Measurements from ENCODE around the gene ARHGAP4. TPM values are rescaled to one million over a fixed set of nuclear protein-coding genes. Genes with fewer than 3 reads are reported as not detected.

The ARHGAP4 gene
- total RNA-seq, 1 experiment from 2014 or later: 15.0 TPM

DNA sequence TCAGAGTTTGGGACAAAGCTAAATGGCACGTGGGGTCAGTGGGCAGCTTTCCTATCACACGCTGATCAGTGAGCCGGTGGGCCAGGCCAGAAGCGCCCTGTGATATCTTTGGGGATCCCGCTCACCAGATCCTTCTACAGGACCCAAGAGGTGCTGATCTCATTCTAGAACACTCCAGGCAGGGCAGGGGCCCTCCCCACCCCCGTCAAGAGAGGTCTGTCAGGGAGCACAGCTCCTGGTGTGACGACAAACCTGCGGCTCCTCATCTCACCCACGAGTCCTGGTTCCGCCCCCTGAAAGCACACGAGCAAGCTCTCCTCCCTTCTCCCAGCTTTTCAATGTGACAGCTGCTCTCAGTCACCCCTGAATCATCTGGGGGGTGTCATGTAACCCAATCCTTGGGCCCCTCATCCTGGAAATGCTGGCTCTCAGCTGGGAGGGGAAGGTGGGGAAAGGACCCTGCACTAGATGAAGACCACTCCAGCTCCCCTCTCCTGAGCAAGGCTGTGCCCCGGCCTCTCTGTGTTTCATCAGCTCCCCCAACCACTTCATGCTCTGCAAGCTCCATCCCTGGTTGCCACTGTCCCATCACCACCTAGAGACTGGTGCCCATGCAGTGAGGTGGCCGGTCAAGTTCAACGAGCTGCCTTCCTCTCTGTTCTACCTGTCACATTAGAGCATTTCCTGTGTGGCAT is 40.9 kb upstream of the ARHGAP4 start:
- in situ Hi-C loops (cut with HindIII; ENCODE audit: low pct_unique_long_range_greater_than_20kb, low sequenced_read_pairs): no loop called here
- no peak for DNase-seq (ENCODE audit: low read depth, low spot score)

DNA sequence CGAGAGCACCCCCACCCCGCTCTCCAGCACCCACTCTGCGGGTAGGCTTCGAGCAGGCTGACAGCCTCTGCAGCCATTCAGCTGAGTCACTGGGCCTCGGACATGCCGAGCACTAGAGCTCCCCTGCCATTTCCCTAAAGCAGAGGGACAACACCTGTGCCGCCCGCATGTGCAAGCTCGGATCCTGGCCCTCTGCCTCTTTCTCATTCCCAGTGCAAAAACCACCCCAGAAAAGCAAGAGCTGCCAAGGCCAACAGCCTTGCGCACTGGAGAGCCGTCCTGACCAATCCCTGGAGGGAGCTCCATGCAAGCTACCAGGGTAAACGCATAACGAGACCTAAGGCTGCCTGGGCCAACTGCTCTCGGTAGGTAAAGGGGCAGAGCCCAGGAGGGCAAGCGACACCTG is 40.2 kb upstream of the ARHGAP4 start:
- no peak for DNase-seq (ENCODE audit: low read depth, low spot score)
- in situ Hi-C loops (cut with HindIII; ENCODE audit: low pct_unique_long_range_greater_than_20kb, low sequenced_read_pairs): no loop called here

DNA sequence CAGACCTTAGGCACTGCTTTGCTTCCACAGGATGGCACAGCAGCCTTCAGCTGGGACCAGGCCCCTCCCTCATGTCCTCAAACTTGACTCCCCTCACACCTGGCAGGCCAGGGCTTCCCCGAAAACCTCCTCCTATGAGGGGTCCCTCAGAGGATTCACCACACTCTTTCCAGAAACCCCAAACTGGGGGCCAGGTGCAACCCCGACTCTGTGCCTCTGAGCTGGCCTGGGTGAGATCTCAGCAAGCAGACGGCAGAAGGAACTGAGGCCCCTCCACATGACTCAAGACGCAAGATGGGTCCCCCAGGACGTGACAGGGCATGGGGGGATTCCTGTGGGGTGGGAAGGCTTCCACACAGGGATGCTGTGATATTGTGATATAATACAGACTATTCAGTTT is 39.3 kb upstream of the ARHGAP4 start:
- in situ Hi-C loops (cut with HindIII; ENCODE audit: low pct_unique_long_range_greater_than_20kb, low sequenced_read_pairs): no loop called here
- DNase-seq (ENCODE audit: low read depth, low spot score): no peak

DNA sequence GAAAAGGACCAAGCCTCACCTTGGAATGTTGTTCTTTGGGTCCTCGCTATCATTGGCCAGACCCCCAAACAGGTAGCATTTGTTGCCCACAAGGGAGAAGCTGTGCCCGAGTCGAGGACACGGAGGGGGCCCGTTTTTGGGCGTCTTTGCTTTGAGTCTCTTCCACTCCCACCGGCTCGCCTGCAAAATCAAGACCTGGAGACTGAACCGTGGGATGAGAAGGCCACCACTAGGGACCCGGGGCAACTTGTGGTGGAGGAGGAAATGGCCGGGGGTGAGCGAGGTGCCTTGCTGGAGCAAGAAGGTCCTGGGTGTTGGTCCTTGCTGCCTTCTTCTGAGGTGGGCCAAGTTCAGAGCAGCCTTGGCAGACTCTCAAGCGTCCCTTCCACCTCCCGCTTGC is 38.0 kb upstream of the ARHGAP4 start:
- no peak for DNase-seq (ENCODE audit: low read depth, low spot score)
- in situ Hi-C loops (cut with HindIII; ENCODE audit: low pct_unique_long_range_greater_than_20kb, low sequenced_read_pairs): no loop called here

DNA sequence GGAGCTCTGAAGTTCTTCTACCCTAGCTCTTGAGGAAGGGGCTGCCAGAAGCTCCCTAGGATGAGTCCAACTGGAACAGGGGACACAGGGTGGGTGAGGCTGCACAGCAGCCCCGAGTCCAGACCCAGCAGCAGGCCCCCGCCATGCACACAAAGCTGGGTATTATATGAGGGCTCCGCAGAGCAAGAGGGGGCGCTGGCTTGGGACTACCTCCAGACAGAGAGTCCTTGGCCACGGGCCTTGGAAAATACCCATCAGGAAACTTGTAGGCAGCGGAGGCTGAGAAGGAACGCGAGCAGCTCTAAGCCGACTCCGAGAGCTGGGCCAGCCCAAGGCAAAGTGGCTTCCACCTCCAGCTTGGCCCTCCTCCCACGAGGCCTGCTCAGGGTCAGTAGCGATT is 37.5 kb upstream of the ARHGAP4 start:
- no peak for DNase-seq (ENCODE audit: low read depth, low spot score)
- in situ Hi-C loops (cut with HindIII; ENCODE audit: low pct_unique_long_range_greater_than_20kb, low sequenced_read_pairs): no loop called here

DNA sequence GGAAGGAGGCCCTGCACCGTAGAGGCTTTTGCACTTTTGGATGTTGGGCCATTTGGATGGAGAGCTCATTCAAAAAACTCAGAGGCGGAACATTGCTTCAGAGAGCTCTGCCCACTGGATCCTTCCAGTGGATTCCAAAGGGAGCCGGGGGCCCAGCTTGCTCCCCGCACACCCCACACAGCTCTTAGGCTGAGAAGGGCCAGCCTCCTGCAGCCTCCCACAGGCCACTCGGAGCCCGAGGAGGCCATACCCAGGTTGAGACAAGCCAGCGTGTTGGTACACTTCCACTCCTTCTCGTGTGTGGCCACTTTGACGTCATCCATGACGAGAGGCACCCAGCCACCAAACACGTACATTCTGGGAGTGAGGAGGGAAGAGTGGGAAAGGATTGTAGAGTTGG is 35.2 kb upstream of the ARHGAP4 start:
- no peak for DNase-seq (ENCODE audit: low read depth, low spot score)

DNA sequence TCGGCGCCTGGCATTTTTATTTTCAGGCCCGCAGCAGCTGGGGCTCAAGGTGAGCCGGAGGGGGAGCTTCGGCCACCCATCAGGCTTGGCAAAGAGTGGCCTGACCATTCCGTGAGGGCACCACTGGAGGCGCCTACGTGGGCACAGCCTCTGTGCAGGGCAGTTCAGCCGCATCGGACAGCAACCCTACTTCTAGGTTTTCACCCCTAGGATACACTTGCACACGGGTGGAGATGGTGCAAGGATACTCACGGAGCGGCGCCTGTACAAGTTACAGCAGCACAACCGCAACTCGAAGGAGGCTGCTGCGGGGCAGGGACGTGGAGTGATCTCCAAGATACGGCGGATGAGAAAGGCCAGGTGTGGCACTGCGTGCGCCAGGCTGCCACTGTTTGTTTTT is 34.7 kb upstream of the ARHGAP4 start:
- in situ Hi-C loops (cut with HindIII; ENCODE audit: low pct_unique_long_range_greater_than_20kb, low sequenced_read_pairs): no loop called here
- no peak for DNase-seq (ENCODE audit: low read depth, low spot score)

More for the DNA sequence above, 35.2 kb upstream of the ARHGAP4 start:
- in situ Hi-C loops (cut with HindIII; ENCODE audit: low pct_unique_long_range_greater_than_20kb, low sequenced_read_pairs): no loop called here

DNA sequence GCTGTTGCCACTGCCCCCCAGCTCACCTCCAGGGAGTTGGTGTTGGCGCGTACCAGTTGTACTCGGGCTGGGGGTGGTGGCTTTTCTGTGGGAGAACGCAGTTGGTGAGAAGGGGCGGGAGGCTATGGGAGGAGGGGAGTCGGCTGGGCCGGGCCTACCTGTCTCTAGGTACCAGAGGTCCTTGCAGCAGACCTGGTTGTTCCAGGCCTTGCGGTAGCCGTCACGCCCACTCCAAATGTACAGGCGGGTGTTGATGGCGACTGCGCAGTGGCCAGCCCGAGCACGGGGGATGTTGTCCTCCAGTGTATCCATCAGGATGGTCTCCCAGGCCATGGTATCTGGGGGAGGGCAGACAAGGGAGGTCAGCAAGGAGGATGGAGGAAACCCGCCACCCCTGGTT is 34.0 kb upstream of the ARHGAP4 start:
- in situ Hi-C loops (cut with HindIII; ENCODE audit: low pct_unique_long_range_greater_than_20kb, low sequenced_read_pairs): no loop called here
- no peak for DNase-seq (ENCODE audit: low read depth, low spot score)

DNA sequence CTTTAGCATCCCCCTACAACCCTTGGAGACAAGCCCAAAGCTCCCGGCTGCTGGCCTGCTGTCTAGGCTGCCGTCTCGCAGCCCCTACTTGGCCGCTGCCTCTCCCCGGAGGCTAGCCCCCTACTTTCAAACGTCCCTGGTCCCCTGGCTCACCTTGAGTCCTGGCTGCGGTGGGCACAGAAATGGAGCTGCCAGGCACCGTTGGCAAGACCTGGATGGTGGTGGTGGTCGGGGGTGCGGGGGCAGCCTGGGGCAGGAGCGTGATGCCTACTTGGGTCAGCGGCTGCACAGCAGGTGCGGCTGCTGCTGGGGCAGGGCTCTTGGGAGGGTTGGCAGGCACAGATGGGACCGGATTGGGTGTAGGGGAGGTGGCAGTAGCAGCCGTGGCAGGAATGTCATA is 33.6 kb upstream of the ARHGAP4 start:
- no peak for DNase-seq (ENCODE audit: low read depth, low spot score)
- in situ Hi-C loops (cut with HindIII; ENCODE audit: low pct_unique_long_range_greater_than_20kb, low sequenced_read_pairs): no loop called here

DNA sequence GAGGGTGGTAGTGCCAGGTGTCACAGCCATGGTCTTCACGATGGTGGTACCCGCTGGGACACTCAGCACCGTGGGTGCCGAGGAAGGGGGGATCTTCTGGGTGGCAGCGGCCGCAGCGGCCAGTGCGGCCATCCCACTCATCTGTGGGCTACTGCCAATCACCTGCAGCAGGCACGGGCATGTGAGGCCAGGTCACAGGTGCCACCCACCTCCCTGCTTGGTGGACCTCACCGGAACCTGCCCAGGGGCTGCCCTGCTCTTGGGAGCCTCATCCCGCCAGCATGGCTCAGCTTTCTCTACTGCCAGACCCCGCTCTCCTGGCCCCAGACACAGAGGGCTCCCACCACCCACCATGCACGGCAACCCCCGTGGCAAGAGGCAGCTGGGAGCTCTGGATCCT is 32.5 kb upstream of the ARHGAP4 start:
- DNase-seq (ENCODE audit: low read depth, low spot score): no peak
- in situ Hi-C loops (cut with HindIII; ENCODE audit: low pct_unique_long_range_greater_than_20kb, low sequenced_read_pairs): no loop called here

DNA sequence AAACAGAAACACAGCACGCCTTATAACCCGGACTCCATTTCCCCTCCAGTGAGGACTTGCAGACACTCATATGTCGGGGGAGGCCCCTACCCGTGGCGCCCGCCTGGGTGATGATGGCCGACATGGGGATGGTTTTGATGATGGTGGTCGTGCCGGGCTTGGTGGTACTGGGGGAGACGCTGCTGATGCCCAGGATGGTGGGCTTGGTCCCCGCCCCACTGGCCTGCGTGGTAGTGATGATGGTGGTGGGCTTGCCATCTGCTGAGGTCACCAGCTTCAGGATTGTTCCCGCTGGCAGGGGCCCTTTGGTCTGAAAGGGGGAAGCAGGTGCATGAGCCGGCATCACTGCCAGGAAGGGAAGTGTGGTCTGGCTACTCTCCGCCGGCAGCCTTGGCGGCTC is 31.2 kb upstream of the ARHGAP4 start:
- in situ Hi-C loops (cut with HindIII; ENCODE audit: low pct_unique_long_range_greater_than_20kb, low sequenced_read_pairs): no loop called here
- DNase-seq (ENCODE audit: low read depth, low spot score): no peak

DNA sequence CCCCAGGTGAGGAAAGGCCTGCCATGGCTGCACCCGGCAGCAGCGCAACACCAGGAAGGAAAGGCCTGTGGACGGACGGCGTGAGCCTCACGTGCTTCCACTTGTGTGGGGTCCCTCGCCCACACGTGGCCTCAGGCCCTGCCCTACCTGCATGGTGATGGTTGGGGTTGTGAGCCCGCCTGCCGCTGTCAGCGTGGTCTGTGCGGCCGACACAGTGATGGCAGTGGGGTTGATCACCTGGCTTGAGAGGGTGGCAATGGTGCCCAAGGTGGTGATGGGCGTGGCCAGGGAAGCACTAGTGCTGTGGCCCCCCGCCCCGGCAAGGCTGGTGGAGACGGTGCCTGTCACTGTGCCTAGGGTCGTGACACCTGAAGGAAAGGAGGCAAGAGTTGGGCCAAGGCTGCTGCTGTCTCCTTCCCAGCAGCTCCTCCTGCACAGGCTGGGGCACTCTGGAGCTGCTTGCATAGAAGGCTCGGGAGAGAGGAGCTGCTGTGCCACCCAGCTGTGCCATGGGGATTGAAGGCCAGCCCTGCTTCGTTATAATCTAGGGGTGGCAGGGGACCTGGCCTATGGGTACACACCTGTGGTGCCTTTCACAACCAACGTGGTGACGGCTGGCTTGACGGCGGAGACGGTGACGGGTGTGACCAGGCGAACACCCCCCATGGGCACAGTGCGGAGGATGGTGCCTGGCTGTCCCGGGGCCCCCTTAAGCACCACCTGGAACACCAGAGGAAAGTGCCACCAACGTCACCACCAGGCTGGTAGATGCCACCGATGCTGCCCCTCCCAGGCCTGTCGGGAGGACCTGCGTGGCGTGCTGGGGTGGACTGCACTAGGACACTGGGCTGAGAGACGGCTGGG is 30.2 kb upstream of the ARHGAP4 start:
- no peak for DNase-seq (ENCODE audit: low read depth, low spot score)
- in situ Hi-C loops (cut with HindIII; ENCODE audit: low pct_unique_long_range_greater_than_20kb, low sequenced_read_pairs): no loop called here

DNA sequence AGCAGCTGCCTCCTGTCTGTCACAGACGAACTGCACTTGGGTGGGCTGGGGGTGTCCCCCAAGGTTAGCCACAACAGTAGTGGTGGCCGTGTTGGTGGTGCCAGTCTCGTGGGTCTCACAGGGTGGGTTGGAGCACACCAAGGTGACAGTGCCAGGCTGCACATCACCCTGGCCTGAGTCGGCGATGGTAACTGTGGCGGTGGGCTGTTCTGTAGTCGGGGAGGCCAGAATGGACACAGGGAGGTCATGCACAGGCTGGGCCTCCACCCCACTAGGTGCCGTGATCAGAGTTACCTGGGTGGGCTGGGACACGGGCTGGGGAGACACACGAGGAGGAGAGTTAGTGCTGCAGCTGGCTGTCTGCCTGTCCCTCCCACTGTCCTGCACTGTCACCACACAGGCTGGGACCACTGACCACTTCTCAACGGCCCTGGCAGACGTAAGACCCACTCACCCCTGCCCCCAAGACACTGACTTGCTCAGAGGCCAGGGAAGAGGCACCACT is 29.2 kb upstream of the ARHGAP4 start:
- in situ Hi-C loops (cut with HindIII; ENCODE audit: low pct_unique_long_range_greater_than_20kb, low sequenced_read_pairs): no loop called here

DNA sequence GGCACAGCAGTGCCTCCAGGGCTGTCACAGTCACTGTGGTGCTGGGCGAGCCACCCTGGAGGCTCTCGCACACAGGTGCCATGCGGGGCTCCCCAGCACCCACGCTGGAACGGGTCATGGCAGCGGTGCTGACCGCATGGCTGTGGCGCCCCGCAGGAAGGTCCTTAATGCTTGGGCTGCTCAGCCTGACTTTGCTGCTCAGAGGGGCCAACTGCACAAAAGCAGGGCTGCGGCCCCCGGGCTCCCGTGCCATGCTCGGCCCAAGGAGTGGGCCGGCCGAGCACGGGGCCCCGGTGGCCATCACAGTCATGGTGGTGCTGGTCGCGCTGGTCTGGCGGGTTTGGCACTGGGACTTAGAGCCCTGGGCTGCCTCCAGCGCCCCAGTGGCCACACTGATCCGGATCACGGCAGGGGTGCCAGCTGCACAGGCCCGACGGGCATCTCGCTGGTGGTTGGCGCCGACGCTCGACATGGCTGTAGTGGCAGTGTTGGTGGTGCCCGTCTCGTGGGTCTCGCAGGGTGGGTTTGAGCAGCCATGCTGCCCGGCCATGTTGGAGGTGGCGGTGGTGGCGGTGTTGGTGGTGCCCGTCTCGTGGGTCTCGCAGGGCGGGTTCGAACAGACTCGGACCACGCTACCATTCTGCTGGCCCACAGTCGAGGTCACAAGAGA is 28.6 kb upstream of the ARHGAP4 start:
- in situ Hi-C loops (cut with HindIII; ENCODE audit: low pct_unique_long_range_greater_than_20kb, low sequenced_read_pairs): no loop called here
- no peak for DNase-seq (ENCODE audit: low read depth, low spot score)

More for the DNA sequence above, 29.2 kb upstream of the ARHGAP4 start:
- DNase-seq (ENCODE audit: low read depth, low spot score): no peak

DNA sequence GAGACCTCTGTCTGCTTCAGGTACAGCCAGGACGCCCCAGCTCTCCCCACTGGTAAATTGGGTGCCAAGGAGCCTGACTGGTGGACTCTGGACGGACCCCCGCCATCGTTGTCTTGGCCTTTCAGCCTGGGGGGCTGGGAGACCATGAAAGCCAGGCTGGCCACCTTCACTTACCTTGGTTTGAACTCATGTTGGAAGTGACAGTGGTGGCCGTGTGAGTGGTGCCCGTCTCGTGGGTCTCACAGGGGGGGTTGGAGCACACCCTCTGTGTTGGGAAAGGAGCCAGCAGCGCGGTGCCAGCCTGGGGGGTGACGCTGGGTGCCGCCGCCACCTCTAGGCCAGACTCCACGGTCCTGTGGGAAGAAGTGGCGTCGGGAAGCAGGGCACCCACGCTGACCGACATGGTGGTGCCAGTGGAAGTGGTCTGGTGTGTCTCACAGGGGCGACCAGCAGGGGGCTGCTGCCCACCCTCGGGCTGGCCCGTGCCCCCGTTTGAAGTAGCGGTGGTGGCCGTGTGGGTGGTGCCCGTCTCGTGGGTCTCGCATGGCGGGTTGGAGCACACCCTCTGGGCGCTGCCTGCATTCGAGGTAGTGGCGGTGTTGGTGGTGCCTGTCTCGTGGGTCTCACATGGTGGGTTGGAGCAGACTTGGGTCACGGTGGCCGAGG is 28.0 kb upstream of the ARHGAP4 start:
- in situ Hi-C loops (cut with HindIII; ENCODE audit: low pct_unique_long_range_greater_than_20kb, low sequenced_read_pairs): no loop called here

DNA sequence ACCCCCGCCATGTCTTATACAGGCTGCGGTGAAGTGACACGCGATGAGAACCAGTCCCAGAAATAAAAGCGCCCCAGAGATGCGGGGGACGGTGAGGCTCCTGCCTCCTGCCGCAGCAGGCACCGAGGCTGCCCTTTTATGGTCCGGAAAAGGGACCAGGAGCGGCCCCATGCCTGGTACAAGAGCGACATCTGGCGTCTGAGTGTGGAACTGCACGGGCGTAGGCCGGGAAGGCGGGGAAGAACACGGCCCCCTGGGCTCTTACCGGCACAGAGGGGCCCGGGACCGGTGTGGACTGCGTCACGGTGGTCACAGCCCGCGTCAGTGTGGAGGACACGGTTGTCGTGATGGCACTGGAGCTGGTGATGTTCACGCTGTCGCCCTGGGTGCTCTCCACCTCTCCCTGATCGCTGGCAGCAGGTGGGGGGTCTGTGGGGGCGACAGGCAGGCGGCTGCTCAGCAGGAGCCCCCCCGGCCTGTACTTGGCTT is 27.3 kb upstream of the ARHGAP4 start:
- peak; percentile 58 for DNase-seq (ENCODE audit: low read depth, low spot score)
- in situ Hi-C loops (cut with HindIII; ENCODE audit: low pct_unique_long_range_greater_than_20kb, low sequenced_read_pairs): no loop called here

More for the DNA sequence above, 28.0 kb upstream of the ARHGAP4 start:
- DNase-seq (ENCODE audit: low read depth, low spot score): no peak

DNA sequence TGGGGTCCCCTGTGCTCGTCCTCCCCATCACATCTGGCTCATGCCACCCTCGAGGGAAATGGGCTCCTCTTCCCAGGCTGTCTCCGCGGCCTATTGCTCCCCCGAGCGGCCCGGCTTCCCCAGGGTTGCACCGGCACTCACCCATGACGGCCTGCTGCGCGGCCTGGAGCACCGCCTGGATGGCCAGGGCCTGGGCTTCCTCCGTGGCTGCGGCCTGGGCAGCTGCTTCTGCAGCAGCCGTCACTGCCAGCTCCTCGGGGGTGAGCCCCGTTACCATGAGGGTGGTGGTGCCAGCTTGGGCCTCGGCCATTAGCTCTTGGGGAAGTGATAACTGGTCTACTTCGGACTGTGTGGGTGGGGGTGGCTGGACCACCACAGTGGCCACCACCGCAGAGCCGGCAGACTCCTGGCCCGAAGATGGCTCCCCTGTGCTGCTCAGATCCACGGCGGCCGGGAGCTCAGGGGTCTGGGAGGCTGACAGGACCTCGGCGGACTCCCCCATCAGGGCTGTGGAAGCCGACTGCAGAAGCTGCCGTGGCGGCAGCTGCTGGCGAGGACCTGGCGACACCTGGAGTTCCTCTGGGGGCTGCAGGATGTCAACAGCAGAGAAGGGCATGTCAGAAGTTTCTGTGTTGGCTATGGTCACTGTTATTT is 26.4 kb upstream of the ARHGAP4 start:
- no peak for DNase-seq (ENCODE audit: low read depth, low spot score)
- in situ Hi-C loops (cut with HindIII; ENCODE audit: low pct_unique_long_range_greater_than_20kb, low sequenced_read_pairs): no loop called here
